ENCODE results near the gene LRRC38.
"Not testable (repeated sequence)": the region's sequence is repeated elsewhere in the genome, so short reads cannot be mapped to it uniquely, and the experiment has no call there.

LRRC38 gene

GRCh38 chr1:13456904-13457532 is 56.8 kb downstream of the LRRC38 start:
- DNase-seq, result no peak

- no peak for DNase-seq
Measured at GRCh38 chr1:13451399-13451965, 62.3 kb downstream of the LRRC38 start.

GRCh38 chr1:13450204-13450603 is 63.6 kb downstream of the LRRC38 start:
- DNase-seq, result no peak

GRCh38 chr1:13443335-13443979 is 70.3 kb downstream of the LRRC38 start:
- DNase-seq, result no peak

GRCh38 chr1:13439104-13439783 is 74.6 kb downstream of the LRRC38 start:
- not testable (repeated sequence) for DNase-seq

GRCh38 chr1:13435458-13435857 is 78.3 kb downstream of the LRRC38 start:
- DNase-seq, result no peak

GRCh38 chr1:13433694-13434358 is 80.0 kb downstream of the LRRC38 start:
- DNase-seq, result not testable (repeated sequence)

GRCh38 chr1:13432251-13432650 is 81.6 kb downstream of the LRRC38 start:
- no peak for DNase-seq

- DNase-seq, result no peak
Measured at GRCh38 chr1:13430495-13430894, 83.3 kb downstream of the LRRC38 start.
